RPMI7951 (cell line): Measurements from ENCODE around the gene RNFT2. TPM values are rescaled to one million over a fixed set of nuclear protein-coding genes. Genes with fewer than 3 reads are reported as not detected.
"Not testable (repeated sequence)": the region's sequence is repeated elsewhere in the genome, so short reads cannot be mapped to it uniquely, and the experiment has no call there.

Source experiments
- DNase-seq: peaks from one replicate; pipeline ENCODE4 v3.0.0-alpha.2; 2012; ENCODE audit warnings: low read depth
- total RNA-seq: library from RNA; depleted of rRNA; stranded (reverse); fragments of >200 nt; shearing (Covaris generic); gene quantifications from 2 replicates; pipeline ENCODE4 v1.2.3, GENCODE V29; 2014

The RNFT2 gene
- total RNA-seq, 1 experiment from 2014 or later: 2.4 TPM

DNA sequence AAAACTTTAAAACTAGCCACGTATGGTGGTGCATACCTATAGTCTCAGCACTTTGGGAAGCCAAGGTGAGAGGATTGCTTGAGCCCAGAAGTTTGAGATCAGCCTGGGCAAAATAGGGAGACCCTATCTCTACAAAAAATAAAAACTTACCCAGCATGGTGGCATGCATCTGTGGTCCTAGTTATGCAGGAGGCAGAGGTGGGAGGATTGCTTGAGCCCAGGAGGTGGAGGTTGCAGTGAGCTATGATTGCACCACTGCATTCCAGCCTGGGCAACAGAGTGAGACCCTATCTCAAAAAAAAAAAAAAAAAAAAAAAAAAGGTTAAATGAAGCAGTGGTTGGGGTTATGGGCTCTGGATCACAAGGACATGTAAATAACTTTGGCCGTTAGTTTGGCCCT, 4.7 kb downstream of the RNFT2 start:
- not testable (repeated sequence) for DNase-seq

DNA sequence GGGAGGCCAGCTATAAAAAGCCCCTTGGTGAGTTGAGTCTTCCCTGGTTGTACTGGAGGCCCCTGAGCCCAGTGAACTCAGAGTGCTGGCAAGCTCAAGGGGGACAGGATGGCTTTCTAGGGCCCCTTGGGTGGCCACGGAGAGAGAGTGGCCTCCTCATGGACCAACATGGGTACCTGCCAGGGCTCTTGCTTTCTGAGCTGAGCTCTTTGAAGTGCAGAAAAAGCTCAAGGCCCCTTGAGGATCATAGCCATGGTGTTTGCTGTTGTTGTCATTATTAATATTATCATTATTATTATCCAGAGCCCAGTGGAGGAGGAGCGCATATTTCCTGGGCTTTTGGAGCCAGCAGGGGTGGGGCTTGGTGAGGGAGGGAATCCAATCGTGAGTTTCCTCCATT, 6.7 kb downstream of the RNFT2 start:
- no peak for DNase-seq

DNA sequence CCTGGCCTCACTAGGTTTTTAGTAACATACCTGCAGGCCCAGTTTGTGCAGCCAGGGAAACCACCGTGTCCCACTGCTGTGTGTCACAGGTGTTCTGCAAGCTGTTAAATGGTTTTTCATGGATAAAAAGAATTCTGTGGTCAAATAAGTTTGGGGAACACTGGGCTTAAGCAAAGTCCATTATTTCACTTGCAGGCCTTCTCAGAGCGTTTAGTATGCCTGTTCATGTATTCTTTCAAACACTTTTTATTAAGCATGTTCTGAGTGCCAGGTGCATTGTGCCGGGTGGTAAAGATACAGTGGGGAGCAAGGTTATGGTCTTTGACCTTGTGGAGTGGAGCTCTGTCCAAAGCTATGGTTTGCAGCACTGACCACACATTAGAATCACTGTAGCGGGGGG, 7.4 kb downstream of the RNFT2 start:
- DNase-seq: no peak

DNA sequence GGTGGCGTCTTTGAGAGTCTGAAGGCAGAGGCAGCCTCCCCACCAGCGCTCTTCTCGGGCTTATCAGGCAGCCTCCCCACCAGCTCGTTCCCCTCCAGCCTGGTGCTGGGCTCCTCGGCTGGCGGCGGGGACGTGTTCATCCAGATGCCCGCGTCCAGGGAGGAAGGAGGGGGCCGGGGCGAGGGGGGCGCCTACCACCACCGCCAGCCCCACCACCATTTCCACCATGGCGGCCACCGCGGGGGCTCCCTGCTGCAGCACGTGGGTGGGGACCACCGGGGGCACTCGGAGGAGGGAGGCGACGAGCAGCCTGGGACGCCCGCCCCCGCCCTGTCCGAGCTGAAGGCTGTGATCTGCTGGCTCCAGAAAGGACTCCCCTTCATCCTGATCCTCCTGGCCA, 11.8 kb downstream of the RNFT2 start:
- DNase-seq: no peak

DNA sequence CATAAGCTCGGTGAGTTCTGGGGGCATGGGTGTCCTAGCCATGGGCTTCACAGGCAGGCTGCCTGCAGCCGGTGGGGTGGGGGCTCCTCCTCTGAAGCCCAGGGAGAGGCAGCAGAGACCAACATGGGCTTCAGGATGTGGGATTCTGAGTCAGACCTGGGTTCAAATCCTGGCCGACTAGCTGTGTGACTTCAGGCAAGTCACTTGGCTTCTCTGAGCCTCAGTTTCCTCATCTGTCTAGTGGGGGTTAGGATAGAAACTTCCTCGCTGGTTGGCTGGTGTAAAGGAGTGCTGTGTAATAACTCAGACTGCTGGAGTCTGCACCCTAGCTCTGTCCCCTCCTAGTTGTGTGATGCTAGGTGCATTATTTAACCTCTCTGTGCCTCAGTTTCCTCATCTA, 12.2 kb downstream of the RNFT2 start:
- no peak for DNase-seq

DNA sequence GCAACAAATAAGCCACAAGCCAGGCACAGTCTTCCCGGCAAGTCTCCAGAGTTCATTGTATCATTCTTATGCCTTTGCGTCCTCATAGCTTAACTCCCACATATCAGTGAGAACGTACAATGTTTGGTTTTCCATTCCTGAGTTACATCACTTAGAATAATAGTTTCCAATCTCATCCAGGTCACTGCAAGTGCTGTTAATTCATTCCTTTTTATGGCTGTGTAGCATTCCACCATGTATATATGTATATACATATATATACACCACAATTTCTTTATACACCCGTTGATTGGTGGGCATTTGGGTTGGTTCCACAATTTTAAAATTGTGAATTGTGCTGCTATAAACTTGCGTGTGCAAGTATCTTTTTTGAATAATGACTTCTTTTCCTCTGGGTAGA, 16.0 kb downstream of the RNFT2 start:
- DNase-seq: not testable (repeated sequence)

DNA sequence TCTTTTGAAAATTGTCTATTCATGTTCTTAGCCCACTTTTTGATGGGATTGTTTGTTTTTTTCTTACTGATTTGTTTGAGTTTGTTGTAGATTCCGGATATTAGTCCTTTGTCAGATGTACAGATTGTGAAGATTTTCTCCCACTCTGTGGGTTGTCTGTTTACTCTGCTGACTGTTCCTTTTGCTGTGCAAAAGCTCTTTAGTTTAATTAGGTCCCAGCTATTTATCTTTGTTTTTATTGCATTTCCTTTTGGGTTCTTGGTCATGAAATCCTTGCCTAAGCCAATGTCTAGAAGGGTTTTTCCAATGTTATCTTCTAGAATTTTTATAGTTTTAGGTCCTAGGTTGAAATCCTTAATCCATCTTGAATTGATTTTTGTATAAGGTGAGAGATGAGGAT, 16.7 kb downstream of the RNFT2 start:
- not testable (repeated sequence) for DNase-seq

DNA sequence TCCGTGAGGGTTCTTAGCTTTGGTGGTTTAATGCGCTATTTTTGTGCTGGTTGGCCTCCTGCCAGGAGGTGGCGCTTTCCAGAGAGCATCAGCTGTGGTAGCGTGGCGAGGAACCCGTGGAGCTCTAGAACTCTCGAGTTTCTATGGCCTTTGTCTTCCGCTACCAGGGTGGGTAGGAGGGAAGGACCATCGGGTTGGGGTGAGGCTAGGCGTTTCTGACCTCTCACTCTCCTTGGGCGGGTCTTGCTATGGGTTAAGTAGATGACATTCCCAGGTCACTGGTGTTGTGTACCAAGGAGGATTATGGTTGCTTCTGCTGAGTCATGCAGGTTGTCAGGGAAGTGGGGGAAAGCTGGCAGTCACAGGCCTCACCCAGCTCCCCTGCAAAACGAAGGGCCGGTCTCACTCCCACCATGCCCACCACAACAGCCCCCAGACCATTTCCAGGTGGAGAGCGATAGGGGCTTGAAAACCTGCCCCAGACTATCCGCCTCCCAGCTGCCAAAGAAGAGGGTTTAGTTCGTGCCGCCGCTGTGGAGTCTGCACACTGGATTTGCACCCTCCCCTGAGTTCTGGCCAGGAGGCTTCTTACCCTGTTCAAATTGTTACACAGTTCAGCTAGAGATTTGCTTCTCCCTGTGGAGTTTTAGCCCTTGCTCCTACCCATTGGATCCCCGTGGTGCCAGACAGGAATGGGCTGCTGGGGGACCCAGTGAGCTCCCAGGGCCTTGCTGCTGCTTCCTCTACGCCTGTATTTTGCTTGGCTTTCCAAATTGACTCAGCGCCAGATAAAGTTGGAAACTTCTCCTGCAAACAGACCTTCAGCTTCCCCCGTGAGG, 21.9 kb downstream of the RNFT2 start:
- DNase-seq: no peak

DNA sequence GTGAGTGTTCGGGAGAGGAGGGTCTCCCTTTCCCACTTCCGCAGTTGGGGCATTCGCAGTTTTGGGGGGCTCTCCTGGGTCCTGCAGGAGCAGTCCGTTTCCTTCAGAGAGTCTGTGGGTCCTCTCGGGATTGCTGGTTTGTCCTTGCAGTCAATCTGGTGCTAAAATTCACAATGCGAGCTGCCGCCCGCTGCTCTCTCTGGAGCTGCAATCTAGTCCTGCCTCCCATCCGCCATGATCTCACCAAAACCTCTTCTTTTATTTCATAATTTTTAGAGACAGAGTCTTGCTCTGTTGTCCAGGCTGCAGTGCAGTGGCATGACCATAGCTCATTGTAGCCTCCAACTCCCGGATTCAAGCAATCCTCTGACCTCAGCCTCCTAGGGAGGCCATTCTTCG, 22.5 kb downstream of the RNFT2 start:
- DNase-seq: no peak

DNA sequence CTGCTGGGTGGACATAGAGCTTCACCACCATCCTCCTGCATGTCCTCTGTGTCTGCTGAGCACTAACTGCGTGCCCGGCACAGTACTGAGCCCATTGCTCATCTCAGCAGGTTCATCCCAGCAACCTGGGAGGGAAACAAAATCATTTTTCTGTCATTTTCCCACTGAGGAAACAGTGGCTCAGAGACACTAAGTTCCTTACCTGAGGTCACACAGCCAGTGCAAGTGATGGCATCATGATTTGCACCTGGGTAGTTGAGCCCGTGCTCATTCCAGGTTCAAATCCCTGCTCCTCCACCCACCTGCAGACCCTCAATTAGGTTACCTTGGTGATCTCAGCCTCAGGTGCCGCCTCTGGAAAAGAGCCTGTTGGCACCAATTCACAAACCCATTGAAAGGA, 23.4 kb downstream of the RNFT2 start:
- no peak for DNase-seq

DNA sequence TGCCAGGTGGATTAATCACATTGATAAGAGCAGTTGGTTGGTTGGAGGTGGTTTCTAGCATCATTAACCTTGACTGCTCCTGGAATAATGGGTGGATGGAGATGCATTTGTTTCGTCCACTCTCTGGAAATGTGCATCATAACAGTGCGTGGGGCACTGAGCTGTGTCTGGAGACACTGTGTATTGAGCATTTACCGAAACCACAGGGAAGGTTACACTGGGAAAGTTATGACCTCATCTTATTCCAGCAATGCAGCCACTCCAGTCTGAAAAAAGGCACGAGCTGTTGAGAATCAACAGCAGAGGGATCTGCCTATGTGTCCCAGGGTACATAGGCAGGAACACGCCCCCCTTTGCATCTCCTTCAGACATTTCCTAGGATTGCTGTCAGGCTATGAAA, 27.2 kb downstream of the RNFT2 start:
- no peak for DNase-seq

DNA sequence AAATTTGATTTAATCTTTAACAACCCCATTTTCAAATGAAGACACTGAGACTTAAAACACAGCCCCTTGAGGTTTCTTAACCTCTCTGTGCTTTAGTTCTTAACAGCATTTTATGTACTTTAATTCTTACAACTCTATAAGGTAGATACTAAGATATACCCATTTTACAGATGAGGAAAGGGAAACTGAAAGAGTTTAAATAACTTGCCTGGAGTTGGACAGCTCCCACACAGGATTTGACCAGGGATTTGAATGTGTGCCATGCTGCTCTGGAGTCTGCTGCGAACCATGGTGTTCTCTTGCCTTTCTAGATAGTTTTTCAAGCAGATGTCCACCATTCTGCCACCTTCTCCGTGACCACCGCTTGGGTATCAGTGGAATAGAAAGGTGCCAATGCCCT, 28.2 kb downstream of the RNFT2 start:
- DNase-seq: no peak

DNA sequence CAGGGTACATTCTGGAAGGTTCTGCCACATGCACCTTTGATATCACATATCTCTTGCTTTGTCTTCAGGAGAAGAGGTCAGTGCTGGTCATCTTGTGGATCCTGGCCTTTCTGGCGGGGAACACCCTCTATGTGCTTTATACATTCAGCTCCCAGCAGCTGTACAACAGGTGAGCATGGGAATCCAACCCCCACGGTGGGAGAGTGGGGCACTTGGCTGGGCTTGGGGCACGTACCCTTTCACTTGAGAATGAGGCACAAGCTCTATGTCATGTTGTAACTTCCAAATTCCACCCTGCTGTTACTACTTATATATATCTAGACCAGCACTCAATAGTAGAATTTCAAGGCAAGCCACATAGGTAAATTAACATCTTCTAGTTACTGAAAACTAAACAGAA, 28.6 kb downstream of the RNFT2 start:
- no peak for DNase-seq

DNA sequence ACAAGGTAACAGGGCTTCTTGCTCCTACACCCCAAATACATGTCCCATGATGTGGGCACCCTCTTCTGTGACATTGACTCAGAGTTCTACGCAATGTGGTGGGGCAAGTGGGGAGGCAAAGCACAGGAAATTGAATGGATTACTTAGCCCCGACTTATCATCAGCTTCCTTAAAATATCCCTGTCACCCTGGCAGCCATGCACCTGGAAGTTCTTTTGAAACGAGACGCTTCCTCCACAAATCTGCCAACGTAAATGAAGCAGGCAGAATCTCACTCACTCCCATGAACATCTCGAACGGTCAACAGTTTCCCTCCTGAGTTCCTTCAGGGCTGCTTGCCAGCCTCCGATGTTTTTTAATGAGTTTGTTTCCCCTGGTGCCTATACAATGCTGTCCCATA, 33.5 kb downstream of the RNFT2 start:
- DNase-seq: no peak

DNA sequence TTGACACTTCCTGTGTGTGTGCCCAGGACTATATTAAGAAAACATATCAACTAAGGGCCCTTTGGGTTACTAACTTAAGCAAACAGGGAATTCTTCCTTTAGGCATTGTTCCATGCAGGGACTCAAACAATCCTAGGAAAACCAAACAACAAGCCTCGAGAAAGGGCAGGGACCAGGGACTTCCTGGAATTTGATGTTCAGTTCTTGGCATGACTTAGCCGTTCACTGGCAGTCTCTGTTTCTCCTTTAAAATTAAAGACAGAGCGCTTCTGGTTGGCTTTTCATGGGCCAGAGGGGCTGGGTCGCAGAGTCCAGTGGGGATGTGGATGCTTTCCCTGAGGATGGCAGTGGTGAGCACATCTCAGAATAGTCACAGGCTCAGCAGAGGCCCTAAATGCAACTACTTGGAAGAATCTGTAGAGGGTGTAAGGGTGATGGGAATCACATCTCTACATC, 35.2 kb downstream of the RNFT2 start:
- peak; percentile 17 for DNase-seq

DNA sequence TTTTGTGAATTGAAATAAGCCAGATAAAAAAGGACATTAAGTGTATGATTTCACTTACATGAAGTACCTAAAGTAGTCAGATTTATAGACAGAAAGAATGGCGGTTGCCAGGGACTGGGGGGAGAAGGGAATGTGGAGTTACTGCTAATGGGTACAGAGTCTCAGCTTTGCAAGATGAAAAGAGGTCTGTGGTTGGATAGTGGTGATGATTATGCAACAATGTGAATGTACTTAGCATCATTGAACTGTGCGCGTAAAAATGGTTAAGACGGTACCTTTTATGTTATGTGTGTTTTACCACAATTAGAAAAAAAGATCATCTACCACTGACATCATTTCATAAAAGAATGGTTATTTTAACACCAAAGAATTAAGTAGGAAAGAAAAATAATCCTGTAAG, 35.9 kb downstream of the RNFT2 start:
- no peak for DNase-seq

DNA sequence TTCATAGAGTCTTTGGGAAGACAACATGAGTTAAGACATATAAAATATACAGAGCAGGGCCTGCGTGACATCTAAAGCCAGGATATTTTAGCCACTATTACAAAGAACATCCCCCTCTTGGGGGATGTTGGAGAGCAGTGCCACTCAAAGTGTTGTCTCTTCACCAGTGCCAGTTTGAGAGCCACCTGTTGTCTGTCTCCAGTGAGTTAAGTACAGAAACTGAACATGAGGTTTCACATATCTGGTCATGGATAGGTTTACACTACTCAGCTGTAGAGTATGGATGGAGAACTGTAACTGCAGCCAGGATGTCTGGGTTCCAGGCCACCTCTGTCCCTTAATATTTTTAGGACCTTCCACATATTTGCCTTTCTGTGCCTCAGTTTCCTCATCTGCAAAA, 39.1 kb downstream of the RNFT2 start:
- DNase-seq: no peak

DNA sequence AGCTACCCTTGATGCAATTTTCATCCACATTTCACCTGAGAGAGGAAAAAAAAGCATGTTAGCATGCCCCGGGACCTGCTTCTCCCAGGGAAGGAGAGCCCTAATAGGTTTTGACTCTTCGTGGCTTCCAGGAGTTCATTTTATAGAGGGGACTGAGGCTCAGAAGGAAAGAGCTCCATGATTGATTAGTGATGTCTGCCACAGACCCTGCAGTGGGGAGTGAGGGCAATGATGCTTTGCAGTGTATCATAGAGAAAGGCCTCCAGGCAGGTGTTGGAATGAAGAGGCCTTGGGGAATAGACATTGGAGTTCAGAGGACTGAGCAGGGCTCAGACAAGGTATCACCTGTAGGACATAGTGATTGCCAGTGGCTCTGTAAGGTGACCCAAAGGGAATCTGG, 41.5 kb downstream of the RNFT2 start:
- no peak for DNase-seq

DNA sequence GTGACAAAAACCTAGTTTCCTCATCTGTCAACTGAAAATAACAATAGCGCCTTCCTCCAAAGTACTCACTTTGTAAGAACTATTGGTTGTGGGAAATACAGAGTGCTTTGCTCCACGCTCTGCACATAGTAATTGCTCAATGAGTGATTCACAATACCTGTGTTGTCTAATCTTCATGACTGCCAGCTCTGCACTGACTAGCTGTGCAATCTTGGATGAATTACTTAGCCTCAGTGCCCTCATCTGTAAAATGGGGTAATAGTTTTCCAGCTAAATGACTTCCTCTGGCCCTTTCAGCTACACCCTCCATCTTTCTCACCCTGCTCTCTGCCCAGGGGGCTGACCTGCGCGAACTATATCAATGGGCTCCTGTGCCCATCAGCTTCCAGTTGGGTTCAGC, 42.8 kb downstream of the RNFT2 start:
- no peak for DNase-seq

DNA sequence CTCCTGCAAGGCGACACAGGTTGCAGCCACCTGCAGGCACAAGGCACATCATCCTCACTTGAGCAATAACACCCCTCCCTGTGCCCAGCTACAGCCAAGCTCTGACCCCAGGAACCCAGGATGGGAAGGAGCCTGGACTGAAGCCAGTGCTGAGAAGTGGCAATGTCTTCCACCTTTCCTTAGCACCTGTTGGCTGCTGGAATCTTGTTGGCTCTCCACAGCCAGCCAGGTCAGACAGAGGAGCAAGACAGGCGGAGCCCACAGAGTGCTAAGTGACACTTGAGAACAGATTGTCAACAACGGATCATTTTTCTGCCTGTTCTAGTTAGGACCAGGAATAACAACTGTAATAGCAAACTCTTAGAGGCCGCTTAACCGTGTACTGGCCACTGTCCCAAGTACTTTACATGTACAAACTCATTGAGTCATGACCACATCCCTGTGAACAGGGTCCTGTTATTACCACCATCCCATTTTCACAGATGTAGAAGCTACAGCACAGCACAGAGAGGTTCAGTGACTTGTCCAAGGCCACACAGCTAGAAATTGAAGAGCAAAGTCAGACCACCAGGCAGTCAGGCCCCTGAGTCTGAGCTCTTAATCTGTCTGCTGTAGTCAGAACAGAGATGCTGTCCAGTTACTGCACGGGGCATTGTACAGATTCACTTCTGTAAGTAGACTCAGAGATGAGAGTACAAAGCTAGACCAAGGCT, 45.6 kb downstream of the RNFT2 start:
- no peak for DNase-seq

DNA sequence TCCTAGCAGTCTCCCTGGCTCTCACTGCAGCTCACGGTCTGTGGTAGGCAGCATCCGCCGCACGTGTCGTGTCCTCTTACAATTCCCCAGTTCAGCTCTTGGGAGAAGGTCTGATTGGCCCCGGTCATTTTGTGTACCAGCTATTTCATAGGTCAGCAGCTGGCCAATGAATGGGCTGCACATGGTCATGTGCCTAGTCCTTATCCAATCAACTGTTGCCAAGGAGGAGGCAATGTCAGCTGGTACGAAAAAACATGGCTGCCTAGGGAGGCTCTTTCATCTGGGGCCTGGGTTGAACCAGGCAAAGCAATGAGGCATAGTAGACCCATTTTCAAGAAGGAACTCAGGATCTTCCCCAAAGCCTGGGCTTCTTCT, 46.1 kb downstream of the RNFT2 start:
- peak; percentile 14 for DNase-seq

DNA sequence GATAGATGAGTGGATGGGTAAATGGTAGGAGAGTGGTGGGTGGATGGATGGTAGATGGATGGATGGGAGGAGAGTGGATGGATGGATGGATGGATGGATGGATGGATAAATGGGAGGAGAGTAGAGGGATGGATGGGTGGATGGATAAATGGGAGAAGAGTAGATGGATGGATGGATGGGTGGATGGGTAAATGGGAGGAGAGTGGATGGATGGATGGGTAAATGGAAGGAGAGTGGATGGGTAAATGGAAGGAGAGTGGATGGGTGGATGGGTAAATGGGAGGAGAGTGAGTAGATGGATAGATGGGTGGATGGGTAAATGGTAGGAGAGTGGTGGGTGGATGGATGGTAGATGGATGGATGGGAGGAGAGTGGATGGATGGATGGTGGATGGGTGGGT, 51.4 kb downstream of the RNFT2 start:
- not testable (repeated sequence) for DNase-seq

DNA sequence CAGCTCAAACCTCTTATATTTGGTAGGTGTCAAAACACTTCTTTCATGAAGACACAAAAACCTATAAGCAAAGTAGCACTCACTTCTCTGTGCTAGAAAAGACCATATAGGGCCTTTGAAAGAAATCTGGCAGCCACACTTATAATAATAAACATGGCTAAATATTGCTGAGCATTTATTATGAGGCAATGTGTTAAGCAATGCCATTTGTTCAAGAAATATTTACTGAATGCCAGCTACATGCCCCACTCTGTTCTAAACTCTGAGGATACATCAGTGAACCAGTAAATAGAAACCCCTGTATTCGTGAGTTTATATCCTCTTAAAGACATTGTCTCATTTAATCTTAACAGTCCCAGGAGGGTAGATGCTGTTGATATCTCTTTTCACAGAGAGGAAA, 52.0 kb downstream of the RNFT2 start:
- DNase-seq: no peak
